HG03064 (cell line): Measurements from ENCODE around the gene GP9.
"Not testable (repeated sequence)": the region's sequence is repeated elsewhere in the genome, so short reads cannot be mapped to it uniquely, and the experiment has no call there.

Experiments used
- ATAC-seq: cut with Tn5 transposase; IDR thresholded peaks from one replicate; pipeline ENCODE4 v1.9.1; 2021; ENCODE audit warnings: low read depth; ENCODE audit not compliant: unreplicated experiment

GP9 gene

GRCh38 chr3:129069313-129070085 lies 8.9 kb downstream of the GP9 start:
- ATAC-seq, result not testable (repeated sequence)

- no peak for ATAC-seq
Measured at GRCh38 chr3:129070086-129070885, 9.7 kb downstream of the GP9 start.

- no peak for ATAC-seq
Measured at GRCh38 chr3:129077222-129077621, 16.6 kb downstream of the GP9 start.

- ATAC-seq, result no peak
Measured at GRCh38 chr3:129078510-129078909, 17.9 kb downstream of the GP9 start.

GRCh38 chr3:129081503-129081902 lies 20.9 kb downstream of the GP9 start:
- ATAC-seq, result no peak

GRCh38 chr3:129082026-129082425 lies 21.4 kb downstream of the GP9 start:
- no peak for ATAC-seq

- ATAC-seq, result no peak
Measured at GRCh38 chr3:129084501-129084900, 23.9 kb downstream of the GP9 start.

GRCh38 chr3:129085165-129085715 lies 24.7 kb downstream of the GP9 start:
- ATAC-seq, result no peak

GRCh38 chr3:129085818-129086217 lies 25.2 kb downstream of the GP9 start:
- no peak for ATAC-seq

- ATAC-seq, result no peak
Measured at GRCh38 chr3:129087138-129087702, 26.6 kb downstream of the GP9 start.

GRCh38 chr3:129087904-129088303 lies 27.3 kb downstream of the GP9 start:
- ATAC-seq, result not testable (repeated sequence)

GRCh38 chr3:129088312-129088711 lies 27.7 kb downstream of the GP9 start:
- ATAC-seq, result not testable (repeated sequence)

GRCh38 chr3:129095285-129095684 lies 34.7 kb downstream of the GP9 start:
- ATAC-seq, result no peak

GRCh38 chr3:129100274-129100673 lies 39.7 kb downstream of the GP9 start:
- ATAC-seq, result no peak

GRCh38 chr3:129101370-129102138 lies 41.0 kb downstream of the GP9 start:
- no peak for ATAC-seq

- ATAC-seq, result no peak
Measured at GRCh38 chr3:129103296-129103695, 42.7 kb downstream of the GP9 start.

GRCh38 chr3:129104051-129104450 lies 43.5 kb downstream of the GP9 start:
- no peak for ATAC-seq

GRCh38 chr3:129104498-129105079 lies 44.0 kb downstream of the GP9 start:
- ATAC-seq, result no peak

- ATAC-seq, result no peak
Measured at GRCh38 chr3:129105862-129106261, 45.3 kb downstream of the GP9 start.

GRCh38 chr3:129106320-129106719 lies 45.7 kb downstream of the GP9 start:
- ATAC-seq, result no peak
